ENCODE measurements around the gene ATRN.

DNA sequence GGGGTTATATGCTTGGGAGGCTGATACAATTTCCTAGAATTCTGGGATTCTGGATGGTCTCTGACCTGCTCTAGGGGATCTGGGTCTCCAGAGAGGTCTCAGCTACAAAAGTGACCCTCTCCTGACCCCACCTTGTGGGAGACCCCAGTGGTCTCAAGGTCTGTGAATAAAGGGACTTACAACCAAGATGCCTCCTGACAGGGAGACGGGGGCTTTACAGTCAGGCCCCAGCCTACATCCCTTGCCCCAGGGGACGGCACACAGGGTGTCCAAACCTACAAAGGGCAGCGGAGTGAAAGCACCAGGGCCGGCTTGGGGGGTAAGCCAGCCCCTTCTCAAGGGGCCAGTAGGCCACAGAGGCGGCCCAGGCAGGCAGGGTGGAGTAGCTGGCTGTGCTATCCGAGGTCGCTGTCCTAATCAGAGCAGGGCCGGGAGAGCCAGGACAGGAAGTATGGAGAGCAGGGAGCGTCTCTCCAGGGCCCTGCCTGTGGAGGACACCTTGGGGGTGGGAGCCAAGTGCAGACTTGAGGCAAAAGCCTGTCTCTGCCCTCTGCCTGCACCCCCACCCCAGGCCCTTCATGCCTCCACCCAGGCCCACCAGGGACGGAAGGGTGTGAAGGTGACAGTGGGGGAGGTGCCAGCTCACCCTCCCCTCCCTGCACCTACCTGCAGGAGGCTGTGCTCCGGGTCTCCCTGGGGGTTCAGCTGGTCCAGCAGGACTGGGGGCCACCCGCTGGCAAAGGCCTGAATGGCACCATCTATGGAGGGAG lies 188.9 kb downstream of the ATRN start:
- no peak for TF ChIP-seq FOXM1 (IDR thresholded peaks at IDR 0.05; ENCODE audit: borderline replicate concordance)
- TF ChIP-seq BHLHE40 (IDR thresholded peaks at IDR 0.05; ENCODE audit: borderline replicate concordance): no peak
- TF ChIP-seq FOXK2 (IDR thresholded peaks at IDR 0.05): no peak
- no peak for TF ChIP-seq ZNF384 (IDR thresholded peaks at IDR 0.05)
- no peak for TF ChIP-seq TARDBP (IDR thresholded peaks at IDR 0.05)
- TF ChIP-seq NFRKB (IDR thresholded peaks at IDR 0.05): no peak
- TF ChIP-seq, protein P1, sequence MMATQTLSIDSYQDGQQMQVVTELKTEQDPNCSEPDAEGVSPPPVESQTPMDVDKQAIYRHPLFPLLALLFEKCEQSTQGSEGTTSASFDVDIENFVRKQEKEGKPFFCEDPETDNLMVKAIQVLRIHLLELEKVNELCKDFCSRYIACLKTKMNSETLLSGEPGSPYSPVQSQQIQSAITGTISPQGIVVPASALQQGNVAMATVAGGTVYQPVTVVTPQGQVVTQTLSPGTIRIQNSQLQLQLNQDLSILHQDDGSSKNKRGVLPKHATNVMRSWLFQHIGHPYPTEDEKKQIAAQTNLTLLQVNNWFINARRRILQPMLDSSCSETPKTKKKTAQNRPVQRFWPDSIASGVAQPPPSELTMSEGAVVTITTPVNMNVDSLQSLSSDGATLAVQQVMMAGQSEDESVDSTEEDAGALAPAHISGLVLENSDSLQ (IDR thresholded peaks at IDR 0.05): no peak
- TF ChIP-seq SP1 (IDR thresholded peaks at IDR 0.05): no peak
- no peak for TF ChIP-seq ELF4 (IDR thresholded peaks at IDR 0.05)
- no peak for TF ChIP-seq FOXA1 (IDR thresholded peaks at IDR 0.05)
- TF ChIP-seq L3MBTL2 (conservative IDR thresholded peaks at IDR 0.05): no peak
- TF ChIP-seq SUZ12 (IDR thresholded peaks at IDR 0.05): no peak
